Nephron progenitor cell (in vitro differentiated cells): ENCODE results near the gene CTDNEP1.

Source experiments
- DNase-seq: peaks from one replicate; pipeline ENCODE4 v3.0.0; 2021
- H3K27ac Mint-ChIP-seq: 2 replicates; pipeline ENCODE4 v1.8.0; 2021; ENCODE audit warnings: mild to moderate bottlenecking, moderate library complexity, mixed read lengths
- H3K27me3 Mint-ChIP-seq: 2 replicates; pipeline ENCODE4 v1.8.0; 2021; ENCODE audit warnings: mild to moderate bottlenecking, low read depth, mixed read lengths; ENCODE audit not compliant: poor library complexity
- H3K36me3 Mint-ChIP-seq: 2 replicates; pipeline ENCODE4 v1.8.0; 2021; ENCODE audit warnings: low read depth, mixed read lengths
- H3K4me1 Mint-ChIP-seq: 2 replicates; pipeline ENCODE4 v1.8.0; 2021; ENCODE audit warnings: mixed read lengths
- H3K4me3 Mint-ChIP-seq: 2 replicates; pipeline ENCODE4 v1.8.0; 2021; ENCODE audit warnings: mild to moderate bottlenecking, moderate library complexity, mixed read lengths
- H3K9me3 Mint-ChIP-seq: 2 replicates; pipeline ENCODE4 v1.8.0; 2021; ENCODE audit warnings: mild to moderate bottlenecking, moderate library complexity, mixed read lengths
- TF ChIP-seq, protein P1 (sequence below): fragments of 200-600 bp; sonication (generic); IDR thresholded peaks from 2 replicates; pipeline ENCODE4 v1.5.0; 2021; ENCODE audit warnings: antibody characterized with exemption

CTDNEP1 gene

DNA sequence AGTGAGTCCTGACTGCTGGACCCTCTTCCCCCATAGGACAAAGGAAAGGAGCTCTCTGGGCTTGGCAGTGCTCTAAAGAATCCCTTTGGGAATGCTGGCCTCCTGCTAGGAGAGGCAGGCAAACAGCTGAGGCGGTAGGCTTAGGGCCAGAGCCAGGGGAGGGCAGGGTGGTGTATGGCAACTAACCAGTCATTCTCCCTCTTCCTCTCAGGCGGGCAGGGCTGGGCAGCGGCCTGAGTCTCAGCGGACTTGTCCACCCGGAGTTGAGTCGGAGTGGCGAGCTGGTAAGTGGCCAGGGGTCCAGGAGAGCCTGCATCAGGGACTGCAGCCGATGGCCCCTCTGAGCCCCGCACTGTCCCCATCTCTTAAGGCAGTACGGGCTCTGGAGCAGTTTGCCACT, 27.4 kb downstream of the CTDNEP1 start:
- Mint-ChIP-seq H3K27ac (peak overlapping the region; percentile 33), H3K27me3 (no peaks in the 10 kb centered on the region), H3K9me3 (no peaks in the 10 kb centered on the region), H3K36me3 (peaks cover 28% of the 10 kb centered on the region), H3K4me3 (no peak overlapping the region), H3K4me1 (peaks cover 28% of the 10 kb centered on the region)
- DNase-seq = no peak
- TF ChIP-seq, protein P1, sequence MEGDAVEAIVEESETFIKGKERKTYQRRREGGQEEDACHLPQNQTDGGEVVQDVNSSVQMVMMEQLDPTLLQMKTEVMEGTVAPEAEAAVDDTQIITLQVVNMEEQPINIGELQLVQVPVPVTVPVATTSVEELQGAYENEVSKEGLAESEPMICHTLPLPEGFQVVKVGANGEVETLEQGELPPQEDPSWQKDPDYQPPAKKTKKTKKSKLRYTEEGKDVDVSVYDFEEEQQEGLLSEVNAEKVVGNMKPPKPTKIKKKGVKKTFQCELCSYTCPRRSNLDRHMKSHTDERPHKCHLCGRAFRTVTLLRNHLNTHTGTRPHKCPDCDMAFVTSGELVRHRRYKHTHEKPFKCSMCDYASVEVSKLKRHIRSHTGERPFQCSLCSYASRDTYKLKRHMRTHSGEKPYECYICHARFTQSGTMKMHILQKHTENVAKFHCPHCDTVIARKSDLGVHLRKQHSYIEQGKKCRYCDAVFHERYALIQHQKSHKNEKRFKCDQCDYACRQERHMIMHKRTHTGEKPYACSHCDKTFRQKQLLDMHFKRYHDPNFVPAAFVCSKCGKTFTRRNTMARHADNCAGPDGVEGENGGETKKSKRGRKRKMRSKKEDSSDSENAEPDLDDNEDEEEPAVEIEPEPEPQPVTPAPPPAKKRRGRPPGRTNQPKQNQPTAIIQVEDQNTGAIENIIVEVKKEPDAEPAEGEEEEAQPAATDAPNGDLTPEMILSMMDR = no peak

DNA sequence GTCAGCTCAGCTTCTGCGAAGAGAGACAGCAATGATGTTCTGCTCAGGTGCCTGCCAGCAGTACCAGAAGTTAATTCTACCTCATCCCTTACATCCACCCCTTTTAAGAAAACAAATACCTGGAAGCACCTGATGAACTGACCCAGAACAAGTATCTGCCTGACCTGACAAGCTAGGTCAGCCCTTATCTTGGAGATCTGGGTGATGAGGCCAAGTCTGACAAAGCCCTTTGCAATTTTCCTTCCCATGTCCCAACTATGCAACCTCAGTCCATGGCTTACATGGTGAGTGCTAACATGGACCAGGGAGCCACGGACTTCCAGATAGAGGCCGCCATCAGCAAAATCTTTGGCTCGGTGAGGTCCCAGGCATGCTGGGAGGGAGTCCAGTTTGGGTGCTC, 28.2 kb downstream of the CTDNEP1 start:
- Mint-ChIP-seq H3K27me3 (no peaks in the 10 kb centered on the region), H3K9me3 (no peaks in the 10 kb centered on the region), H3K4me1 (peaks cover 35% of the 10 kb centered on the region), H3K4me3 (no peak overlapping the region), H3K27ac (peak overlapping the region; percentile 61), H3K36me3 (peaks cover 21% of the 10 kb centered on the region)
- no peak for DNase-seq
- TF ChIP-seq, protein P1 = no peak

GRCh38 chr17:7222972-7223292, 28.6 kb downstream of the CTDNEP1 start:
- Mint-ChIP-seq H3K4me3 (no peak overlapping the region), H3K36me3 (peaks cover 16% of the 10 kb centered on the region), H3K27ac (no peak overlapping the region)

DNA sequence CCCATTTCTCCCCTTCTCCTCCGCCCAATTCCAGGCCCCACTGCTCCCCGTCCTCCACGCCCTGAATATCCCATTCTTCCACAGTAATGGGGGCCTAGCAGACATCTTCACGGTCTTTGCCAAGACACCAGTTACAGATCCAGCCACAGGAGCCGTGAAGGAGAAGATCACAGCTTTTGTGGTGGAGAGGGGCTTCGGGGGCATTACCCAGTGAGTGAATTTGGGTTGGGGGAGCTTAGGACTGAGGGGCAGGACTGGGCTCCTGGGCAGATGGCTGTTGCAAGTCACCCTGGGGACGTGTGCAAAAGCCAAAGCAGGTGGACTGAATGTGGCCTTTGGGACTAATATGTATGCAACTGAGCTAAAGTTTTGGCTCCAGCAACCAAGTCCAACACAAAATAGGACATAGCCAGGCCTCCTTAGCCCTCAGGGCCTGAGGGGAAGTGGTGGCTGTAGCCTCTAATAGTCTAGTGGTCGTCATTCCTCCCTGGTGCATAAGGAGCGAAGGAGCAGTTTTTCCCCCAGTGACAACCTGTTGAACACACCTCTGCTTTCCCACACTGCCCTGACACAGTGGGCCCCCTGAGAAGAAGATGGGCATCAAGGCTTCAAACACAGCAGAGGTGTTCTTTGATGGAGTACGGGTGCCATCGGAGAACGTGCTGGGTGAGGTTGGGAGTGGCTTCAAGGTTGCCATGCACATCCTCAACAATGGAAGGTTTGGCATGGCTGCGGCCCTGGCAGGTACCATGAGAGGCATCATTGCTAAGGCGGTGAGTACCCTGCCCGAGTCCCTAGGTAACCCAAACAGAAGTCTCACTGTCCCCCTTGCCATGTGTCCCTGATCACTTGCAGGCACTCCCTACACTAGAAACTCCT, 29.2 kb downstream of the CTDNEP1 start:
- H3K4me1 Mint-ChIP-seq = peaks cover 46% of the 10 kb centered on the region
- H3K27ac Mint-ChIP-seq = no peak overlapping the region

More at GRCh38 chr17:7222972-7223292, 28.6 kb downstream of the CTDNEP1 start:
- peaks cover 40% of the 10 kb centered on the region for H3K4me1 Mint-ChIP-seq
- no peak for DNase-seq
- no peaks in the 10 kb centered on the region for H3K9me3 Mint-ChIP-seq
- H3K27me3 Mint-ChIP-seq = no peaks in the 10 kb centered on the region
- TF ChIP-seq, protein P1 = no peak

GRCh38 chr17:7221278-7222092, 30.0 kb downstream of the CTDNEP1 start:
- Mint-ChIP-seq H3K4me3 (peak overlapping the region; percentile 95), H3K4me1 (peaks cover 51% of the 10 kb centered on the region), H3K27ac (peak overlapping the region; percentile 54), H3K36me3 (peaks cover 9% of the 10 kb centered on the region), H3K27me3 (no peaks in the 10 kb centered on the region), H3K9me3 (no peaks in the 10 kb centered on the region)
- TF ChIP-seq, protein P1 = no peak
- DNase-seq = no peak

More for the DNA sequence above, 29.2 kb downstream of the CTDNEP1 start:
- TF ChIP-seq, protein P1 = no peak
- no peak for DNase-seq
- Mint-ChIP-seq H3K27me3 (no peaks in the 10 kb centered on the region), H3K9me3 (no peaks in the 10 kb centered on the region), H3K36me3 (peaks cover 12% of the 10 kb centered on the region), H3K4me3 (peak overlapping the region; percentile 18)
